ENCODE data around the gene OVCH2.
A peak's percentile ranks its signal among the peaks of the same experiment; 100 is the strongest.
"Not testable (repeated sequence)": the region's sequence is repeated elsewhere in the genome, so short reads cannot be mapped to it uniquely, and the experiment has no call there.

OVCH2 gene

DNA sequence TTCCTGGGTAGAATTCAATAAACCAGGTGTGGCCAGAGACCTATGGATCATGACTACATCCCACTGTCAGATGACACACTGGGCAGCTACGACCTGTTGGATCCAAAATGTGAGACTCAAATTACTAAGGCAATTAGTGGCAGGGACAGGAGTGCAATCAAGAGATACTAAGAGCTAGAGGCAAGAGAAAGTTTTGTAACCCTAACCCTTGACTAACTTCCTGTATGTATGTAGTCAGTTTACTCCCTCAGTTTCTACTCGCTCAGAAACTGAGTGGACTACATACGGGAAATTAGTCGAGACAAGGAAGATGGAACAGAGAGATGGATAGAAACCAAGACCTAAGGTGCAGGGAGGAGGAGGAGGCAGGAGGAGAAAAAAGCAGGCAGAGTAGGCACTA, 35.6 kb downstream of the OVCH2 start:
- no peak for DNase-seq

DNA sequence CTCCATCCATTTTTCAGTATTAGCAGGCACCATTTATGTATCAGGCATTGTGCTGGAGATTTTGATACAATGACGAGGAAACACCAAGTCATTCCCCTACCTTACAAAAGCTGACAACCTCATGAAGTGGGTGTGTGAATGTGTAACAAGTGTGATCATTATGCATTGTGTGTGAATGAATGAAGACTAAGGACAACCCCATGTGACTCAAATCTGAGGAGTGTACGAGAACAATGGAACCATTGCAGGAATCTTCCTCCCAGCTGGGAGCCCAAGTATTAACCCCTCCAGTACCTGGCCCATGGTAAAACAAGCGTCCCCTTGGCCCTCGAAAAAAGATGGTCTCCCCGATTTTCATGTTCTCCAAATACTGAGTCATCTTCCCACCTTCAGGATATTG, 37.4 kb downstream of the OVCH2 start:
- no peak for DNase-seq

DNA sequence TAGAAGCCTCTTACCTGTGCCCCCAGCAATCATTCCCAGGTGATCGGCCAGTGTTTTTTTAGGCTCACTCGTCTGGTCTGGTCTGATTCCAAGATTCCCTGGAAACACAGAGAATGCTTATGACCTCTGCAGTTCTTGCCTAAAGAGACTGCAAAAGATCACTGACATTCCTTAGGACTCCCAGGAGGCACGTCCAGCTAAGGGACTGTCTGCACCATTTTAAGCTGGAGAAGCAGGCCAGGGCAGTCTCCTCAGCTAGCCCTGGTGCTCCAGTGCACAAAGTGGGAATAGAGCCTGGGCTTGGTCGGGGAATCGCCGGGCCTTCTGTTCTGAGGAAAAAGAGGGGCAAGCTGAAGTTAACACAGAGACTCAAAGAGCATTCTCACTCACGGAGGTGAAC, 37.8 kb downstream of the OVCH2 start:
- DNase-seq = no peak

DNA sequence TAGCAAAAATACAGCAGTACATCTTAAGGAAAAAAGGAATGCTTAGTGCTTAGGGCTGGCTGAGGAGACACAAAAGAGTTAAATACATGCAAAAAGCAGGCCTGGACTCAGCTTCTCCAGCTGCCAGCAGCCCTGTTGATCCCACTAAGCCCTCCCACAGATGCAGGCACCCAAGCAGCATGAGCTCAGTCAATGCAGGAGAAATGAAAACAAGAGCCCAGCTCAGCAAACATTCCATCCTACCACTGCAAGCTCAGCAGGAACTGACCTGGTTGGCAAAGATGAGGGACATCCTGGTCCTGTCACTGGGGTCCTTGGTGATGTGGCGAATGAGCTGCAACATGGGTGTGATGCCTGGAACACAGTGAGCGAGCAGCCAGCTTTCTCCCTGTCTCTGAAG, 38.8 kb downstream of the OVCH2 start:
- DNase-seq = no peak

DNA sequence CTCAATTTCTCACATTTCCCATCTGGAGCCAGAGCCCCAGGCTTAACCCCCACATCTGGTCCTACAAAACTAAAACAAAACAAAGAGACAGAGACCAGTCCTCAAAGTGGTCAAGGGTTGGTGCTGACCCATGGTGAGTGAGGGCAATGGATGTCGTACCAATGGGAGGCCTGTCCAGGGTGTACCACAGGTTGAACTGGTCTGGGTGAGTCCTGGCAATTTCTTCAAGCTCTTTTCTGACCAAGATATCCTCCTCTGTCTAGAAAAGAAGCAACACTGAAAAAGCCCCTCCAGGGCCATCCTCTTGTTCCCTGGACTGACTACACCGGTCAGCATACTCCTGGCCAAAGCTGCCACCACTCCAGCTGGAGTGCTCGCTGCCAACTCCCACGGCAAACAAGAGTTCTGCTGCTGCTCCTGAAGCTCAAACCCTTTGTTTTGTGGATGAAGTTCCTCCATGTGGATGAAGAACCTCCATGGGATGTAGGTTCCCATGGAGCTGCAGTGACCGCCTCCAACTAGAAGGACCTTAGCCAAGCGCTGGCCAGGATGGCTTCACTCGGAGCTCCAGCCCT, 39.9 kb downstream of the OVCH2 start:
- DNase-seq = no peak

DNA sequence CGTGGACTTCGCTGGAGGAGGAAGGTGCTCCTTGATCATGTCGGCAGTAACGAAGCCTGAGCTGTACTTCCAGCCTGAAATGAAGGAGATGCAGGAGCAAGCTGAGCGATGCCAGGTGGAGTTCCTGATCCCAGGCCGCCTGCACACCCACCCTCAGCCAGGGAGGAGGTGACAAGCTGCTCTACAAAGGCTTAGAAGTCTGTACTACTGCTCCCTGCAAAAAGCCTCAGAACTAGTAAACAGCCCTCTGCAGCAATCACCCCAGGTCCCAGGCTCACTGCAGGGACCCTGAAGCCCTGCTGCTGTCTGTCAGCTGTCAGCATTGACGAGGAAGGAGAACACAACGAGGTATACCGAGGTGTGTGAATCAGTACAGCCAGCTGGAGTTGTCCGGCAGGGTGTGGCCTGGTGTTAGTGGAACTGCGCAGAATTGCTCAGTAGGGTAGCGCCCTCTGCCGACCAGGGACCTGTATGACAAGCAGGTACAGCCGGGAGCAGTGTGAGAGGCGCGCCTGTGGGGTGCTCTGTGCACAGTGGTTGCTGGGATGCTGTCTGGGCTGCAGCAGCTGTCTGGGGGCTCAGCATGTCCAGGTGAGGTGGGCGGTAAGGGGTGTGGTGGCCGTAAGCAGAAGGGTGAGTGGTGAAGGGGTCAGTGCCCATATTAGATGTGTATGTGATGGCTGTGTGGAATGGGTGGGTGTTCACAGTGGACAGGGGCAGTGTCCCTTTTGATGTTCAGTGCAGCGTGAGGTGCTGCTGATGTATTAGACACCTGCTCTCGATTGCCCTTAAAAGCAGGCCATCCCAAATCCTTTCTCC, 40.6 kb downstream of the OVCH2 start:
- DNase-seq = peak; percentile 78

DNA sequence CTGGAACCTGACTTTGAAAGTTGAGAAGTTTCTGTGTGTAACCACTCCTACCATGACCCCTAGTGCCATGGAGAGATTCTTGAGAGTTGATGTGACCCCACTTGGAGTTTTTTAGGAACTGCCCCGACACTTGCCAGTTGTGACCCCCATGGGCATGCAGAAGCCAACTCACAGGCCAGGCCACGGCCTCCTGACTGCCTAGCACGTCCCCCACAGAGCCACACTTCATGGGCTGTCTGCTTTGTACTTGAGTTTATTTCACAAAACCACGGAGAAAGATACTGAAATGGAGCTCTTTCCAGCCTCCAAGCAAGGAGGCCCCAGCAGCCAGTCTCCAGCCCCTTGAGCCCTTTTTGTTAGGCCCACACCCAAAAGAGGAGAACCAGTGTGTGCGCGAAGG, 41.4 kb downstream of the OVCH2 start:
- DNase-seq = no peak

DNA sequence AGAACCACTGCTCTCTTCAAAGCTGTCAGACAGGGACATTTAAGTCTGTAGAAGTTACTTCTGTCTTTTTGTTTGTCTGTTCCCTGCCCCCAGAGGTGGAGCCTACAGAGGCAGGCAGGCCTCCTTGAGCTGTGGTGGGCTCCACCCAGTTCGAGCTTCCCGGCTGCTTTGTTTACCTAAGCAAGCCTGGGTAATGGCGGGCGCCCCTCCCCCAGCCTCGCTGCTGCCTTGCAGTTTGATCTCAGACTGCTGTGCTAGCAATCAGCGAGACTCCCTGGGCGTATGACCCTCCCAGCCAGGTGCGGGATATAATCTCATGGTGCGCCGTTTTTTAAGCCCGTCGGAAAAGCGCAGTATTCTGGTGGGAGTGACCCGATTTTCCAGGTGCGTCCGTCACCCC, 42.7 kb downstream of the OVCH2 start:
- not testable (repeated sequence) for DNase-seq

DNA sequence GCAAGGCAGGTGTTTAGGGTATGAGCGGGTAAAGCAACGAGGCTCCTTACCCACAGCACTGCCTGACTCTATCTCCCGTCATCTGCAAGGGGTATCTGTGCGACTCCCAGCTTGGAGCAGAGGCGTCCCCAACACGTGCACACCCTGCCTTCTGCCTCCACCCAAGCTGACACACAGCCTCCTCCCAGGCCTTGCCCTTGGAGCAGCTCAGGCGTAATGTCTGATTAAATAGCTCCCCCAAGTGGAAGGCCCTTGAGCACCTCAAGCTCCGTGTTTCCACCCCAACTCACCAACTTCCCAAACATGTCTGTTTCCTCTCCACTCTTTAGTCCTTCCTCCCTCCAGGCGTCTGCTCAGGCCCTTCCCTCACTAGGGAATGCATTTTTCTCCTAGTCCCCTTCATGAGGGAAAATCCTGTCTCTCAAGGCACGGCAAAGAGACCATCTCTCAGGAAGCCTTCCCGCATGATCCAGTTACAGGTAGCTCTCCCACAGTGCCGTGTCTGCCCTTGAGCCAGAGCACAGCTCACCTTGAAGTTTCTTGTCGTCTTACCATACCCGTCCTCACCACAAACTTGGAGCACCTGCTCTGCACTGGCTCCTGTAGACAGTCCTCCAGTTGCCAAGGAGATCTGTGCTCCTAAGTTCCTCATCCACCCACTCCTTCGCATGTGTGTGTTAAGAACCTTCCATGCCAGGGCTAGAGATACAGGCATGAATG, 48.8 kb downstream of the OVCH2 start:
- peak; percentile 31 for DNase-seq

DNA sequence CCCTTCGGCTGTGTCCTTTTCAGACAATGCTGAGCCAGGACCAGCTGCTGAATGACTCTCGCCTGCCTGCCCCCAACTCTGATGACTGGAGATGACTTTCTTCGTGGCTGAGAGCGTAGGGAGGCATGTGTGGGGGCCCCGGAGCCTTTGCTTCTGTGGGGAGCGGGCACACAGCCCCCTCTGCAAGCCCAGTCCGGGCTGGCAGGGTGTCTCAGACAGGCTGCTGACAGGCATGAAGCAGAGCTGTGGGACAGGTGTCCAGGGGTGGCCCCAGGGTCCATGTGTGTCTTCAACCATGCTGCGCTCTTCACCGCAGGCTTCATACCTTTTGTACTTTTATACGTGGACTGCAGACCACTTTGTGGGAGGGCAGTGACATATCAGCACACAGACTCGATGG, 49.6 kb downstream of the OVCH2 start:
- DNase-seq = no peak

DNA sequence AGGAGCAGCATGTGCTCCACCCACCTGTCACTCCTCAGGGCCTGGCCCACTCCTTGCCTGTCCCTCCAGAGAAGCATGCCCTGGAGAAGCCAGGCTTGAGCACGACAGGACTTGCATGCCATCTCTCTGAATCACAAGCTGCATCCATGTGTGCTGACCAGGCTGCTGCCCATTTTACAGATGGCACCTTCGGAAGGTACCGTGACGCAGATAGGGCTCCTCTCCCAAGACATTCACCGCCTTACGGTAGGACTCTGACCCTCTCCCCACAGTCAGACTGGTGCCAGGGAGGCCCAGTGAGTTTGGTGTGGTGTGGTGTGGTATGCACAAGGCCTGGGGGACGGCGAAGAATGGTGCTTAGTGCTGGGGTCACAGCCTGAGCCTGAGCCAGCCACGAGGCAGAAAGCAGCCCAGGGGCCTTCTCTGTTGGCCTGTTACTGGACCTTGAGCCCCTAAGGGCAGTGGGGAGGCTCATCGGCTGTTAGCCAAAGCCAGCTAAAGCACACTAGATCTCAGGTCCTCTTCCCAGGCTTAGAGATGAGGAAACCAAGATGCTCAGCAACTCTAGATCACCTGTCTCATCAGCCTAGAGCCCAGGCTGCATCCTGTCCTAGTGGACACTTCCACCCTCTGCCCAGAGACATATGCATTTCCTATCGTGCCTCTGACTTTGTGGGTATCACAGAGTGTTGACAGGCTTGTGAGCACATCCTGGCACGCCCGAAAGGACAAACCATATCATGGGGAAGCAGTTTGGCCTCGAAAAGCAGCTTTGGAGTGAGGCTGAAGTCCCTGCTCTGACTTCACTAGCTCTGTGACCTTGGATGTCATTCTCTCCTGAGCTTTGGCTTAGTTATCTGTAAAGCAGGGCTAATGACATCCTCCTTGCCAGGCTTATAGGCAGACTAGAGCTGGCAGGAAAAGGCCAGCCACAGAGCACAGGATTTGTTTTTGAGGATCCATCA, 50.7 kb downstream of the OVCH2 start:
- no peak for DNase-seq

DNA sequence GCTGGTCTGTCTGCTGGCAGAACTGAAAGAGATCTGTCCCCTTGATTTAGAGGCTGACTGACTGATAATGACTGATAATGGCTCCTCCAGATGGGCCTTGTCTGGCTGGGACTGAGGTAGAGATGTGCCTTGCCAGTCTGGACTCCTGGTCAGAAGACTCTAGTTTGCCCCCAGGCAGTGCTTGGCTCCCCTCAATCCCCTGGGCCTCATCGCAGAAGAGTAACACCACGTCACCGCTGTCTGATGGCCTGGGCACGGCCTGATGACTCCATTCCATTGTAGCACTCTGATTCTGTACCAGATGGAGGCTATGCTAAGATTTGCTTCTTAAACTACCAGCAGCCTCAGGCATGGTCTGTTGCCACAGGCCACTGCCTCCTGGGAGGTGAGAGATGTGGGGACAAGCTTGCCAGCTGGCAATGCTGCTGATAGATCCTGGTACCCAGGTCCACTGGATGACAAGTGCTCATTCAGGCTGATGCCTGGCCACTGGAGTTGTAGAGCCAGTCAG, 52.0 kb downstream of the OVCH2 start:
- DNase-seq = no peak

DNA sequence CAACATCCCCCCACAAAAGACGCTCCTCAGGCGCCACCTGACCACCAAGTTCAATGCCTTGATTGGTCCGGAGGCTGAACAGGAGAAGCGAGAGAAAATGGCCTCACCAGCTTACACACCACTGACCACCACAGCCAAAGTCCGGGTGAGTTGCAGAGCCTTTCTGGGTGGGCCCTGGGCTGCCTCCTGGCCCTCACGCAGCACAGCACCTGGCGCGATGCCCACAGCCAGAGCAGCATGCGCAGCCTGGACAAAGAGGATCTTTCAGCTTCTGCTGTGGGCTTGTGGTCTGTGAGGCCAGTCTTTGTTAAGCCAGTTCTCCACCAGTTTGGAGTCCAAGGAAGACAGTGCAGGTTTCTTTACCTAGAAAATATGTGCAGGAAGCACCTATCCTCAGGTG, 54.6 kb downstream of the OVCH2 start:
- no peak for DNase-seq

DNA sequence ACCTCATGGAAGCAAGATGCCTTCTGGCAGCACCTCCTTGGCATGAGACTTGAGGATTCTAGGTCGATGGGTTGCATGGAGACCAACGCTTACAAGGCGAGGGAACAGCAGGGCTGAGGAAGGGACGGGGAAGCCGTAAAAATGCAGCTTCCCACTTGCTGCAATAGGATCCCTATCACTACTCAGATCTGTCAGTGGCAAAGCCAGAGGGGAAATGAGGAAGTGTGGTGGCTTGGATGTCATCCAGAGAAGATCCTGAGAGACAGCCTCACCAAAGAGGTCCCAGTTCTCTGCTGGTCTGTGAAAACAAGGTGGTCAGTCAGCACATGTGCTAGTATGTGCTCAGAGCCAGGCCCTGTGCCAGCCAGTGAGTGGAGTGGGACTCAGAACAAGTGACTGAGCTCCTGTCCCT, 55.1 kb downstream of the OVCH2 start:
- DNase-seq = no peak

DNA sequence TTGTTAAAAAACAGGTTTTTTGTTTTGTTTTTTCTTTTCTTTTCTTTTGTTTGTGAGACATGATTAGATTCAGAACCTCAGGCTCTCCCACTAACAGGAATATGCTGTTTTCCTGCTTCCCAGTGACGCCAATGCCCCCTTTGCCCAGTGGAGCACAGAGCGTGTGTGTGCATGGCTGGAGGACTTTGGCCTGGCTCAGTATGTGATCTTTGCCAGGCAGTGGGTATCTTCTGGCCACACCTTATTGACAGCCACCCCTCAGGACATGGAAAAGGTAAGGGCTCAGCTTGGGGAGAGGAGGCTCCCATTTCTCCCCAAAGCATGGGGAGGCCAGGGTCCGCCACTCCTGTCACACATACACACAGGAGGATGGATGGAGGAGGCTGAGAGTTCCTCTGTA, 58.0 kb downstream of the OVCH2 start:
- no peak for DNase-seq

DNA sequence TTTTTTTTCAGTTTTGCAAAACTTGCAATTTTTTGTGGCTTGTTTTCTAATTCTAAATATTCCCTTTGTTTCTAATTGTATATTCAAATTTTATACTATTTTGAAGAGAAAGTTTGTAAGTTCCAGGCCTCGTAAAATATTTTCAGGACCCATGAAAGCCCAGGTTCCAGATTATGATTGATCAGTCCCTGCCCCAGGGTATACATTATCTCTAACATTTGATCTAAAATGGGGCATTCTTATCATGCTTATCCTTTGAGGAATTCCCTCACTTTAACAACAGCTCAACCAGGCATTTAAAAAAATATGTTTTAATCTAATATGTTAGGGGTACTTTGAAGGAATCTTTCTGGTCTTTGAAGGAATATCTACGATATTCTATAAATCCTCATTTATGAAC, 59.4 kb downstream of the OVCH2 start:
- no peak for DNase-seq

DNA sequence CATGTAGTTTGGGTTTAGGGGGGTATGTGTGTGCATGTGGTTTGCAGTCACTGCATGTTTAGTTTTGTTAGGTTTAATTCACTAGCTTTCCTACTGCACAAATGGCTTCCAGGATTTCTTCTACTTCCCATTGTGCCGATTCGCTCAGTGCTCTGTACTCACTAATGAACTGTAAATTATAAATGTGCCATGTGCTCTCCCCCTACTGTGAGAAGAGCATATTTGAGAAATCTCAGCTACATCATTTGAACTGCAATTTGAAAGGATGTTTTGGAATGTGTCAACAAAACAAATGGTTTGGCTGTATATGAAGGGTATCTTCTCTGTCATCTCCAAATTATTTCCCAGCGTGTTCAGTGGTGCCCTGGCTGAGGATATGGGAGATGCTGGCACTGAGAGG, 61.1 kb downstream of the OVCH2 start:
- DNase-seq = no peak

DNA sequence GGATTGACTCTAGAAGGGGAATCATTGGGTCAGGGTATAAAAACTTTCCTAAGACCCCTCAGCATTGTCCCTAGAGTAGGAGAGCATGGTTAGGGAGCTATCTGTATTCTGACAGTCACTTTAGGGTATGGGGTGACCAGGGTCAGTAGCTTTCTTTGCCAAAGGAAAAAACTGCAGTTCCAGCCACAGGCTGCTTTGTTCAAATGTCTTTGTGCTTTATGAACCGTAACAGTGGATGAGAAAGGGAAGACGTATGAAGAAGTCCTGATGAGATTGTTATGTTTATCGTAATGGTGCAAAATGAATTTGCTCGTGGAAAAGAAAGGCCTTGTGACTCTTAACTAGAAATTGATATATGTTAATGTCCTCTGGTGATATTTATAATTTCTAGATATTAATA, 63.0 kb downstream of the OVCH2 start:
- DNase-seq = peak; percentile 43

DNA sequence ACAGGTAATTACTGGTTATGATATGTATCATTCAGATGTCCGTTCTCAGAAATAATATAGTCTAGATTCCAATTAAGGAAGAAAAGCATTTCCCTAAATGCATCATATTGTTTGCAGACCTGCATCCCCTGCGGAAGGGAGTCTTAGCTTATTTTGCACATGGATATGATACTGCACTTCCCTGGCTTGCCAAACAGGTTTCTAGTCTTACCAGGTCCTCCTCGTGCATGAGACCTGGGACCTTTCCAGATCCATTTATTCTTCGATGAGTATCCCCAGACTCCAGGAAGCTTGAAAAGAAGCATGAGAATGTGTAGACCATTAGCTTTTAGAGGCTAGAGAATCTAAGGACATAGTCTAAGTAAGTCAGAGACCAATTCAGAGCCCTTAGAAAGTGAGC, 63.5 kb downstream of the OVCH2 start:
- DNase-seq = peak; percentile 60

DNA sequence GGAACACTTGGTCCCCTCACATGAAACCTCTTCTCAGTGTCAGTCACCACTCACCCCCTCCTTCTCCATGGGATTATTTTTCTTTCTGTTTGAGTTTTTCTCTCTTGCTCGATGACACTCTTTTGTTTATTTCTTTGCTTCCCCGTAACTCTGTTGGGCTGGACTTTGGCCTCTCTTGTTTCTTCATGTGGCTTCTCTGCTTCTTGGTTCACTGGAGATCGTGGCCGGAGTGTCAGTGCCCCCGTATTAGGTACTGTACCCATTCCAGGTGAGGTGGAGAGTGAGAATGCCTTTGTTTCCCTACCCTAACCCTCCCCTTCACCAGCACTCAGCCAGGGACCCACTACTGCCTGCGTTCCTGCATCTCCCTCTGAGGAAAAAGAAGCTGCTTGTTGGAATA, 65.5 kb downstream of the OVCH2 start:
- no peak for DNase-seq

DNA sequence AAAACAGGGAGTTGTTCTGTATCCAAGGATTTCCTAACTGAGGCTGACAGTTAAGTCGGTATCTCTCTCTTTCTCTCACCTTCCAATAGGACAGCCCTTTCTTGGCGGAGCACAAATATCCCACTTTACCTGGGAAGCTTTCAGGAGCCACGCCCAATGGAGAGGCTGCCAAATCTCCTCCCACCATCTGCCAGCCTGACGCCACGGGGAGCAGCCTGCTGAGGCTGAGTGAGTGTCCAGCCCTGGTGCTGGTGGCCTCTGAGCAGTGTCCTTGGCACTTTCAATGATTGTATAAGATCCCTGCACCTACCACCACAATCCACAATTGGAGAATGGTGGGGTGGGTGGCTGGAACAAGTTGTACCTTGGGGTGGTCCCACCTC, 66.6 kb downstream of the OVCH2 start:
- no peak for DNase-seq

All from DMS79 treated with DMSO at 0.1 percent for 48 hours (cell line).